ENCODE measurements around the gene NRARP.

Gene NRARP

DNA sequence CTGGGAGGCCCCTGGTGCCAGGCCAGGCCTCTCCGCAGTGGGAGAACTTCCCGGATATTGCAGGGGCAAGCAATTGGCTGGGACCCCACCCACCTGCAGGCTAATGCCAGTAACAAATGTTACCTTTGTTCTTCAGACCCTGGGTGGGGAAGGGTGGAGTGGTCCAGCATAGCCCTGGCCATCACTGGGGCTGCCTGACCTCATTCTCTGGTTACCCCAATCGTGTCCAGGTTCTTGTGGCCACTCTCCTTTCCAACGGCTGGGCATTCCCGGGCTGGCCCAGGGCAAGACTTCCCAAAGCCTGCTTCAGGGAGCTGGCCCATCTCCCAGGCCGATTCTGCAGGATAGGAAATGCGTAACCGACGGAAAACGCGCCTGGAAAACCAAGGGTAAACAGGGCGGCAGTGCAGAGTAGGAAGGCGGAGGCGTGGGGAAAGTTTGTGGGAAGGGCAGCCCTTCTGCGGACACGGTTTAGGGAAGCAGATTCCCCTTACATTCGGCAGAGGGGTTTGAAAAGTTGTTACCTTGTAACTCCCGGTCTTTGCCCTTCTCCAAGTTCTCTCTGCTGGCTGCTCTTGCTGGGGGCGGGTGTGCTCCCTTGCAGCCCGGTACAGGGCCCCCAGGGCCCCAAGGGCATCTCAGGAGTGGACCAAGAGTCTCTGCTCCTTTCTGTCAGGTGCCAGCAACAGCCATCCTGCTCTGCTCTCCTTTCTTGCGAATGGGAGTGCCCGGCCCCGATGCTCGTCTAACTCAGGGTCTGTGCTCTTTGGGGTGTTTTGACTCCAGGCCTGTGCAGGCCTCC lies 3.5 kb downstream of the NRARP start:
- no peak for DNase-seq (ENCODE audit: low spot score)

DNA sequence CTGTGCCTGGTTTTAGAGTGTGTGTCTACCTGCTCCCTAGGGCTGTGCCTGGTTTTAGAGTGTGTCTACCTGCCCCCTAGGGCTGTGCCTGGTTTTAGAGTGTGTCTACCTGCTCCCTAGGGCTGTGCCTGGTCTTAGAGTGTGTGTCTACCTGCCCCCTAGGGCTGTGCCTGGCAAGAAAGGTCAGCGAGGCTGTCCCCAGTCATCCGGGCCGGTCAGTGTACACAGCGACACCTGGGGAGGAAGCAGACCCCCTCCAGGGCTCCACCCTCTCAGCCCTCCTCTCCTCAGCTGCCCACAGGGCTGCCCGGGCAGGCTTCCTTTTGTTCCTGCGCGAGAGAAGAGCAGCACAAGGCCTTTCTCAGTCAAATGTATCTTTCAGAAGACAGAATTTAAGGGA lies 4.1 kb downstream of the NRARP start:
- no peak for DNase-seq (ENCODE audit: low spot score)

GRCh38 chr9:137296670-137297664 lies 5.1 kb downstream of the NRARP start:
- DNase-seq (ENCODE audit: low spot score) = no peak

GRCh38 chr9:137295849-137296669 lies 6.0 kb downstream of the NRARP start:
- DNase-seq (ENCODE audit: low spot score) = no peak

GRCh38 chr9:137295238-137295811 lies 6.7 kb downstream of the NRARP start:
- DNase-seq (ENCODE audit: low spot score) = peak; percentile 91

- no peak for DNase-seq (ENCODE audit: low spot score)
Observed at GRCh38 chr9:137294681-137295237, 7.3 kb downstream of the NRARP start.

- peak; percentile 82 for DNase-seq (ENCODE audit: low spot score)
Observed at GRCh38 chr9:137294091-137294680, 7.9 kb downstream of the NRARP start.

DNA sequence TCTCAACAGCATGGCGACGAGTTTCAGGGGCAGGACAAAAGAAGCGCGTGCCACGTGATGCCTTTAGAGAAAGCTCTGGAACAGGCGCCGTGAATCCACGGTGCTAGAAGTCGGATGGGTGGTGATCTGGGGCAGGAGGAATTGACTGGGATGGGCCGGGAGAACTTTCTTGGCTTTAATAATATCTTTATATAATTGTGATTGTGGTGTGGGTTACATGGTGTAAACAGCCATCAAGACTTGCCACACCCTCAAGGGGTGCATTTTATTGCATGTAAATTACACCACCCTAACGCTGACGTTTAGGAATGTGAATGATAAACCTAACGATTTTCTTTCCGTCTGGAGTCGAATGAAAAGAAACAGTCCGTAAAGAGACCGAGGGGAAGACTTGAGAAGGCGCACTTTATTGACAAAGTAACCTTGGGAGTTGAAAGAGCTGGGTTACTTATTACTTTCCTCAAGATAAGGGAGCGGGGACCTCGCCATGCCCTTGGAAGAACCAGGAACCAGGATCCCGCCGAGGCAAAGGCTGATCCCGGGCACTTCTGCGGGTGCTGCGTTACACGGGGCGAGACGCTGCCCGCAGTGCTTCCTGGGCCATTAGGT lies 8.5 kb downstream of the NRARP start:
- no peak for DNase-seq (ENCODE audit: low spot score)

- DNase-seq (ENCODE audit: low spot score) = no peak
Observed at GRCh38 chr9:137293094-137293481, 9.0 kb downstream of the NRARP start.

DNA sequence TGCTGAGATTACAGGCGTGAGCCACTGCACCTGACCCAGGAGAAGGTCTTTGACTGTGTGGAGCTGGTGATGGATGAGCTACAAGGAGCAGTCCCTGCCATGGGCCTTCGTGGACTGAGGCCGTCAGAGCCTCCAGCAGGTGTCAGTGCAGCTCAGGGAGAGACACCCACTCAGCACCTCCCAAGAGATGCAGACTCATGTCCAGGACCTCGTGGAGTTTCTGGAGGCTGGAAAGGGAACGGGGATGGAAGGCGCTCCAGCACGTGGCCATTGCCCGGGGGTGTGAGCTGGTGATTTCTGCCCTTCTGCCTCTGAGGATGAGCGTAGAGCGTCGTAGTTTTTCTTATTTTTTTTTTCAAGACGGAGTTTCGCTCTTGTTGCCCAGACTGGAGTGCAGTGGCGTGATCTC lies 15.1 kb downstream of the NRARP start:
- DNase-seq (ENCODE audit: low spot score) = peak; percentile 85

GRCh38 chr9:137281345-137282116 lies 20.5 kb downstream of the NRARP start:
- DNase-seq (ENCODE audit: low spot score) = no peak

- DNase-seq (ENCODE audit: low spot score) = no peak
Observed at GRCh38 chr9:137280474-137281344, 21.4 kb downstream of the NRARP start.

DNA sequence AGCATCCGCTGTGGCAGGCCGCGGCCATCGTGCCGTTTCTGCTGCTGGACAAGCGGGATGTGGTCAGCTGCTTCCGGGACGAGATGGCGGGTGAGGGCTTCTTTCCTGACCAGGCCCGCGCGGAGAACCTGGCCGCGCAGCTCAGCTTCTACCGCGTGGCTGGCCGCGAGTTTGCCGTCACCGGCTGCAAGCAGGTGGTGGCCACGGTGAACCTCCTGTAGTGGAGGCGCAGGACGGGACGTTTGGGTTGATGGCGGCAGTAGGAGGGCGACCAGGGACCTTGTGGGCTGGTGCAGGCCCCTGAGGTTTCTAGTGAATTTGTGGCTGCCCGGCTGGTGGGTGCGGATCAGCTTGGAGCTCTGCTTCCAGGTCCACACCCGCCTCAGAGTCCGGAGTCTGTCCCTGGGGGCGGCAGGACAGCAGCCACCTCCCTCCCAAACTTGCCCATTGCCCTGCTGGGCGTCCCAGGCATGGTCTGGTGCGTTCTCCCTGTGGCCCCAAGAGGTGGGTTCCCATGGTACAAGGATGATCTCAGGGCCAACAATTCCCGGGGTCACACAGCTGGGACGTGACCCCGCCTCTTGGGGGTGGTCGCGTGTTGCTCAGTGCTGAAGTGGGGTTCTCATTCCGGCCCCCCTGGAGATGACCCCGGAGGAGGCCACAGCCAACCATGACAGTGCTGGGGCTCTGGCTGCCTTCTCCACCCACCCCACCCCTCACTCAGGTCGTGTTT lies 22.2 kb downstream of the NRARP start:
- no peak for DNase-seq (ENCODE audit: low spot score)

DNA sequence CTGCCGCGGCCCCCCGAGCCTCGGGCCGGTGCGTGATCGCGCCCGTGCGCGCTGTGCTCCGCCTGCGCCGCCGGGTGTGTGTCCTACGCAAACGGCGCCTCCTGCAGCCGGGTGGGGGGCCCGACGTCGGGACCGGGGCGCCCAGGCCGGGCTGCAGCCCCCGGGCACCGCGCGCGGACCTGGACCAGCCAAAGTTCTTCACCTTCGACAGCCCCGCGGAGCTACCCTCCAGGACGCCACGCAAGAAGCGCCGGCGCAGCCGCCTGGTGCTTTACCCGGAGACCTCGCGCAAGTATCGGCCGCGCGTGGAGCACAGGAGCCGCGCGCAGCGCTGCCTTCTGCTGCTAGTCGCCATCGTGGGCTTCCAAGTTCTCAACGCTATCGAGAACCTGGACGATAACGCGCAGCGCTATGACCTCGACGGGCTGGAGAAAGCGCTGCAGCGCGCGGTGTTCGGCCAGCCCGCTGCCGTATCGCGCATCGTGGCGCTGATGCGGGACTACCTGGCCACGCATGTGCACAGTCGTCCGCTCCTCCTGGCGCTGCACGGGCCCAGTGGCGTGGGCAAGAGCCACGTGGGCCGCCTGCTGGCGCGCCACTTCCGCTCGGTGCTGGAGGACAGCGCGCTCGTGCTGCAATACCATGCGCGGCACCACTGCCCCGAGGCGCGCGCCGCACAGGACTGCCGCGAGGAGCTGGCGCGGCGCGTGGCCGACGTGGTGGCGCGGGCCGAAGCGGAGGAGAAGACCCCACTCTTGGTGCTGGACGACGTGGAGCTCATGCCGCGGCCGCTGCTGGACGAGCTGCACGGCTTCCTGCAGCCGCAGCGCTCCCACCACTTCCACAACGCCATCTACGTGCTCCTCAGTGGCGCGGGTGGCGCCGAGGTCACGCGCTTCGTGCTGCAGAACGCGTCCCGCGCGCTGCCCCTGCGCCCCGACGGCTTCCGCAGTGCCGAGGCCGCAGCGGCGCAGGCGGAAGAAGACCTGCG lies 23.1 kb downstream of the NRARP start:
- DNase-seq (ENCODE audit: low spot score) = no peak

GRCh38 chr9:137278061-137278701 lies 23.9 kb downstream of the NRARP start:
- peak; percentile 46 for DNase-seq (ENCODE audit: low spot score)

GRCh38 chr9:137277329-137278041 lies 24.6 kb downstream of the NRARP start, which contains the start of gene TOR4A:
TOR4A (plus strand) TSS chr9:137277726; CDS start chr9:137278690, 964 bp downstream.
- DNase-seq (ENCODE audit: low spot score) = peak; percentile 93

Data from AG08396 (cell line).